Endothelial cell of umbilical vein (primary cell): Measurements from ENCODE around the gene AMOT. TPM values are rescaled to one million over a fixed set of nuclear protein-coding genes. Genes with fewer than 3 reads are reported as not detected.

ENCODE experiments used
- BruUV-seq: library from RNA; stranded (reverse); fragments of 400-500 nt; replicated peaks from 2 replicates; lab custom pipeline; 2021; lab: Mats Ljungman, UMichigan
- CTCF ChIA-PET: fragments of 300-600, 350-600 bp; sonication (Branson Sonifier 250); formaldehyde crosslinking; loops from one replicate; lab custom pipeline; 2021; ENCODE audit warnings: antibody characterized with exemption, inconsistent platforms; lab: Charles Lee
- POLR2A ChIA-PET: fragments of 300-600, 350-600 bp; sonication (Branson Sonifier 250); formaldehyde crosslinking; loops from one replicate; lab custom pipeline; 2021; ENCODE audit warnings: antibody characterized with exemption, inconsistent platforms; lab: Charles Lee
- DNase-seq: peaks from one replicate; pipeline ENCODE4 v3.0.0-alpha.2; 2011; ENCODE audit warnings: low read depth, low spot score
- FAIRE-seq: peaks from 2 replicates; lab custom pipeline; 2011; peaks lifted over from hg19 to GRCh38; lab: Jason Lieb, UNC
- H2AFZ ChIP-seq: 2 replicates; pipeline ENCODE4 v1.6.0; 2012; ENCODE audit warnings: low read depth, low read length, control low read depth, inconsistent platforms
- H3K27ac ChIP-seq: 2 replicates; pipeline ENCODE4 v1.5.1; 2011; ENCODE audit warnings: low read depth, mild to moderate bottlenecking, control low read depth, low read length, moderate library complexity; ENCODE audit not compliant: insufficient read depth
- H3K27me3 ChIP-seq, 2 experiments: 2 replicates each; pipeline versions ENCODE4 v1.6.0 to v1.6.1; 2011; ENCODE audit warnings: low read length in 2 of 2, mixed read lengths in 1 of 2; ENCODE audit not compliant: control insufficient read depth in 2 of 2, insufficient read depth in 2 of 2
- H3K36me3 ChIP-seq, 2 experiments: 2 replicates in 1 of 2; 3 replicates in 1 of 2; pipeline ENCODE4 v1.5.1; 2011; ENCODE audit warnings: low read length in 2 of 2, mild to moderate bottlenecking in 1 of 2, moderate library complexity in 1 of 2; ENCODE audit not compliant: control insufficient read depth in 2 of 2, insufficient read depth in 2 of 2; ENCODE audit errors: extremely low read depth in 1 of 2
- H3K4me1 ChIP-seq: 3 replicates; pipeline ENCODE4 v1.5.1; 2011; ENCODE audit warnings: mild to moderate bottlenecking, low read length; ENCODE audit not compliant: control insufficient read depth, insufficient read depth; ENCODE audit errors: extremely low read depth
- H3K4me2 ChIP-seq: 2 replicates; pipeline ENCODE4 v1.6.1; 2011; ENCODE audit warnings: low read length, control low read depth, mixed read lengths; ENCODE audit not compliant: insufficient read depth
- H3K4me3 ChIP-seq, 3 experiments: fragments of 200-600 bp in 1 of 3; sonication (generic), shearing (Covaris generic) in 1 of 3; replicated peaks in 1 of 3; 2 replicates each; pipeline ENCODE4 v1.5.1; 2011 to 2016; ENCODE audit warnings: control low read depth in 3 of 3, low read length in 3 of 3, mild to moderate bottlenecking in 2 of 3, inconsistent platforms in 1 of 3, low read depth in 1 of 3, moderate library complexity in 1 of 3; ENCODE audit not compliant: insufficient read depth in 1 of 3
- H3K79me2 ChIP-seq: 2 replicates; pipeline ENCODE4 v1.6.0; 2012; ENCODE audit warnings: low read length, inconsistent platforms; ENCODE audit not compliant: control insufficient read depth, insufficient read depth
- H3K9ac ChIP-seq: replicated peaks from 2 replicates; pipeline ENCODE3; 2011; ENCODE audit warnings: low read length, control low read depth; ENCODE audit not compliant: insufficient read depth; ENCODE audit errors: extremely low read depth
- H3K9me1 ChIP-seq: replicated peaks from 3 replicates; pipeline ENCODE4 v1.6.0; 2011; ENCODE audit warnings: mild to moderate bottlenecking, low read length; ENCODE audit not compliant: control insufficient read depth, insufficient read depth; ENCODE audit errors: extremely low read depth
- H3K9me3 ChIP-seq: replicated peaks from 2 replicates; pipeline ENCODE4 v1.5.1; 2012; ENCODE audit warnings: low read length, inconsistent platforms; ENCODE audit not compliant: control insufficient read depth, insufficient read depth
- H4K20me1 ChIP-seq: replicated peaks from 2 replicates; pipeline ENCODE3; 2011; ENCODE audit warnings: mild to moderate bottlenecking, low read length; ENCODE audit not compliant: control insufficient read depth, insufficient read depth; ENCODE audit errors: extremely low read depth
- EZH2 ChIP-seq: IDR thresholded peaks from 2 replicates; pipeline ENCODE4 v1.6.1; 2012; ENCODE audit warnings: borderline replicate concordance, low read depth, mild to moderate bottlenecking, moderate library complexity, low read length, inconsistent platforms; ENCODE audit not compliant: severe bottlenecking
- FOS ChIP-seq: IDR thresholded peaks from 2 replicates; pipeline ENCODE4 v1.6.1; 2011; ENCODE audit warnings: mild to moderate bottlenecking, low read length, moderate library complexity, borderline replicate concordance; ENCODE audit not compliant: insufficient read depth
- GATA2 ChIP-seq: IDR thresholded peaks from 2 replicates; pipeline ENCODE4 v1.7.0; 2011; ENCODE audit warnings: low read depth, mild to moderate bottlenecking, moderate library complexity, mixed read lengths, low read length; ENCODE audit not compliant: insufficient read length, insufficient read depth
- JUN ChIP-seq: IDR thresholded peaks from 2 replicates; pipeline ENCODE4 v1.6.1; 2011; ENCODE audit warnings: borderline replicate concordance, low read depth; ENCODE audit not compliant: insufficient read length, insufficient read depth
- MYC ChIP-seq: IDR thresholded peaks from one replicate; pipeline ENCODE4 v1.6.1; 2011; ENCODE audit warnings: mild to moderate bottlenecking, low read depth, low read length
- POLR2A ChIP-seq: IDR thresholded peaks from 2 replicates; pipeline ENCODE4 v1.6.1; 2012; ENCODE audit warnings: low read depth, mild to moderate bottlenecking, control low read depth, low read length
- POLR2AphosphoS5 ChIP-seq: IDR thresholded peaks from 2 replicates; pipeline ENCODE4 v1.6.1; 2012; ENCODE audit warnings: low read depth, mild to moderate bottlenecking, control low read depth, low read length, moderate library complexity; ENCODE audit not compliant: insufficient read depth
- dilution Hi-C: fragments of 300-500 bp; cut with MboI; formaldehyde crosslinking; loops from one replicate; pipeline ENCODE4 v1.15.0; 2019; ENCODE audit warnings: low sequenced_read_pairs; ENCODE audit not compliant: extremely low pct_ligation_motif_present
- intact Hi-C: fragments of 100-400 bp; cut with micrococcal nuclease; formaldehyde crosslinking; loops from one replicate; pipeline ENCODE4 v1.10.0; 2022
- polyA plus RNA-seq, 4 experiments: library from polyadenylated mRNA; depleted of rRNA in 3 of 4; stranded (reverse) in 3 of 4; unstranded in 1 of 4; fragments of >200 nt; gene quantifications; 2 replicates each; pipeline versions ENCODE4 v1.2.1 to v1.2.3, GENCODE V29; 2011 to 2012; ENCODE audit warnings: missing spikeins in 1 of 4
- total RNA-seq: library from RNA; stranded (reverse); gene quantifications from 2 replicates; pipeline ENCODE4 v1.2.3, GENCODE V29; 2021
- TF ChIP-seq, protein P1 (sequence below): IDR thresholded peaks from 2 replicates; pipeline ENCODE4 v1.6.1; 2011; ENCODE audit not compliant: insufficient read depth, insufficient read length
- TF ChIP-seq, protein P2 (sequence below), 2 donors: IDR thresholded peaks; 1 replicate in 1 of 2; 2 replicates in 1 of 2; pipeline ENCODE4 v1.5.1; 2011; ENCODE audit warnings: low read length in 2 of 2, mild to moderate bottlenecking in 2 of 2, moderate library complexity in 2 of 2, control low read depth in 1 of 2, inconsistent platforms in 1 of 2, low read depth in 1 of 2; ENCODE audit not compliant: insufficient read depth in 1 of 2; ENCODE audit errors: extremely low read depth in 1 of 2

Gene AMOT
- total and polyA plus RNA-seq, 2 donors (not counting 3 experiments of a cell fraction or from before 2014, with no cell fraction given) = 0.68 to 3.5 TPM

DNA sequence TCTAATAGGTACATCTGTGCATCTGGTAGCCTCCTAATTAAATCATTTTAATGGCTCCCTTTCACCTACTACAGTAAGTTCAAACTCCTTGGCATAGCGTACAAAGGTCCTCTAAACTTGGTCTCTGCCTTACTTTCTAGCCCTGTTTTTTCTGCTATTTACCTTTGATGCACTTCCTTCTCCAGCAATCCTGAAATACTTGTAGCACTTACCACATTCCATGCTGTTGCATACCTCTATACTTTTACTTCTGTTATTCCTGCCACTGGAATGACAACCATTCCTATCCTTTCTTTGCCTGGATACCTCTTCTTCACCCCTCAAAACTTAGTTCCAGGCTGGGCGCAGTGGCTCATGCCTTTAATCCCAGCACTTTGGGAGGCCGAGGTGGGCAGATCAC lies 104.3 kb downstream of the AMOT start:
- Histone ChIP-seq H2AFZ (no peak overlapping the region), H3K9me1 (no peaks in the 10 kb centered on the region), H4K20me1 (no peaks in the 10 kb centered on the region), H3K4me1 (no peaks in the 10 kb centered on the region), H3K36me3 (no peaks in the 10 kb centered on the region), H3K79me2 (no peaks in the 10 kb centered on the region), H3K9ac (no peak overlapping the region), H3K27me3 (no peaks in the 10 kb centered on the region), H3K4me2 (no peak overlapping the region), H3K9me3 (no peaks in the 10 kb centered on the region), H3K27ac (no peak overlapping the region), H3K4me3 (no peak overlapping the region)
- dilution Hi-C loops (no loop called here), intact Hi-C loops (no loop called here)
- TF ChIP-seq MYC = no peak
- TF ChIP-seq EZH2 = no peak
- TF ChIP-seq FOS = no peak
- TF ChIP-seq POLR2A = no peak
- TF ChIP-seq, protein P1, sequence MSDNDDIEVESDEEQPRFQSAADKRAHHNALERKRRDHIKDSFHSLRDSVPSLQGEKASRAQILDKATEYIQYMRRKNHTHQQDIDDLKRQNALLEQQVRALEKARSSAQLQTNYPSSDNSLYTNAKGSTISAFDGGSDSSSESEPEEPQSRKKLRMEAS = no peak
- TF ChIP-seq POLR2AphosphoS5 = no peak
- no peak for TF ChIP-seq JUN
- no peak for TF ChIP-seq GATA2
- TF ChIP-seq, protein P2, sequence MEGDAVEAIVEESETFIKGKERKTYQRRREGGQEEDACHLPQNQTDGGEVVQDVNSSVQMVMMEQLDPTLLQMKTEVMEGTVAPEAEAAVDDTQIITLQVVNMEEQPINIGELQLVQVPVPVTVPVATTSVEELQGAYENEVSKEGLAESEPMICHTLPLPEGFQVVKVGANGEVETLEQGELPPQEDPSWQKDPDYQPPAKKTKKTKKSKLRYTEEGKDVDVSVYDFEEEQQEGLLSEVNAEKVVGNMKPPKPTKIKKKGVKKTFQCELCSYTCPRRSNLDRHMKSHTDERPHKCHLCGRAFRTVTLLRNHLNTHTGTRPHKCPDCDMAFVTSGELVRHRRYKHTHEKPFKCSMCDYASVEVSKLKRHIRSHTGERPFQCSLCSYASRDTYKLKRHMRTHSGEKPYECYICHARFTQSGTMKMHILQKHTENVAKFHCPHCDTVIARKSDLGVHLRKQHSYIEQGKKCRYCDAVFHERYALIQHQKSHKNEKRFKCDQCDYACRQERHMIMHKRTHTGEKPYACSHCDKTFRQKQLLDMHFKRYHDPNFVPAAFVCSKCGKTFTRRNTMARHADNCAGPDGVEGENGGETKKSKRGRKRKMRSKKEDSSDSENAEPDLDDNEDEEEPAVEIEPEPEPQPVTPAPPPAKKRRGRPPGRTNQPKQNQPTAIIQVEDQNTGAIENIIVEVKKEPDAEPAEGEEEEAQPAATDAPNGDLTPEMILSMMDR (IDR thresholded peaks at IDR 0.05; ENCODE audit: extremely low read depth in 1 of 2, insufficient read depth in 1 of 2, low read depth in 1 of 2, low read length in 2 of 2) = no peak
- no peak for FAIRE-seq
- no TSS peak for BruUV-seq
- ChIA-PET POLR2A (no interaction called here), CTCF (no interaction called here)
- DNase-seq = no peak
